ENCODE measurements around the gene SNRK.

Gene SNRK

DNA sequence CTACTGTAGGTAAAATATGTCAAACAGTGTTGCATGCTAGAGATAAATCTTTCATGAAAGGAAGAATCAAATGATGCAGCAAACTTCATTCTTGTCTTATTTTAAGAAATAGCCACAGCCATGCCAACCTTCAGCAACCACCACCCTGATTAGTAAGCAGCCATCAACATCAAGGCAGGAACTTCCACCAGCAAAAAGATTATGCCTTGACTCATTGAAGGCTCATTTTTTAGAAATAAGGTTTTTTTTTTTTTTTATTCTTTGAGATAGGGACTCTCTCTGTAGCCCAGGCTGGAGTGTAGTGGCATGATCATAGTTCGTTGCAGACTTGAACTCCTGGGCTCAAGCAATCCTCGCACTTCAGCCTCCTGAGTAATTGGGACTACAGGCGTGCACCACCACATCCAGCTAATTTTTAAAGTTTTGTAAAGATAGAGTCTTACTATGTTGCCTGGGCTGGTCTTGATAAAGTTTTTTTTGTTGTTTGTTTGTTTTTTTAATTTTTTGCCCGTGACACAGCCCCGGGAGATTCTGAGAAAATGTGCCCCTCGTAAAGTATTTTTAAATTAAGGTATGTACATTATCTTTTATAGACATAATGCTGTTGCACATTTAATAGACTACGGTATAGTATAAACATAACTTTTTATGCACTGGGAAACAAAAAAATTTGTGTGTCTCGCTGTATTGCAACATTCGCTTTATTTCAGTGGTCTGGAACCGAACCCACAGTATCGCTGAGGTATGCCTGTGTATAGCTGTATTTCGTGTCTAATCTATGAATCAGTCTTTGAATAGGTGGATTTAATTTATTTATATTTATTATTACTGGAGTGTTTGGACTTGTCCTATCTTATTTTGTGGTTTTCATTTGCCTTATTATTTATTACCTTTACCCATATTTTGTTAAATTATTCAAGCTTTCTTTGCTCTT lies 23.3 kb downstream of the SNRK start:
- no peak for DNase-seq (ENCODE audit: low read depth)

DNA sequence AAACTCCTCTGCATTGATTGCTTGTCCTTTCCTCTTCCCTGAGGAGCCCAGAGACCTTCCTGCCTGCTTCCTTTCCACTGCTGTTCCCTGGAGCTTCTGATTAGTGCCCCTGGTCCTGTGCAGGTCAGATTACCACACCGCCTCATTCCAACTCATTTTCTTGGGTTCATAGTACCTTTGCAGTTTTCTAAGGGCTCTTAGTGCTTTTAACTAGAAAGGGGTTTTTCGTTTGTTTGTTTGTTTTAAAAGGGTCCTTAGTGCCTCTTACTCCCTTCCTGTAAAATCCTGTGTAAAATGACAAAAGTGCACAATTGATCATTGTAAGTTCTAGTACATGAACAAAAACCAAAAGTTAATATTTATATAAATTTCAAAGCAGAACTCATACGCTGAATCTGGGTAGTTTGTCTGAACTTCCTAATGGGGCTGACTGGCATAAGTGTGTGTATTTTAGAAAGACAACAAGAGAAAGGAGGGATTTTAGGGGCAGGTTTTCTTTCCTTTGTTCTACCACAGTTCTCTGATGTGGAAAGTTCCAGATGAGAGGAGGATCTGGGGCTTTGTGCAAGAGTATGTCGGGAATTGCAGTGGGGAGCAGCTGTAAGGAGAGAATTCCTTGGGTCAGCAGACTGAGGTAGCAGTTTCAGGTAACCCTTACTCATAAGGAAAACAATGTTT lies 30.6 kb downstream of the SNRK start:
- no peak for DNase-seq (ENCODE audit: low read depth)

DNA sequence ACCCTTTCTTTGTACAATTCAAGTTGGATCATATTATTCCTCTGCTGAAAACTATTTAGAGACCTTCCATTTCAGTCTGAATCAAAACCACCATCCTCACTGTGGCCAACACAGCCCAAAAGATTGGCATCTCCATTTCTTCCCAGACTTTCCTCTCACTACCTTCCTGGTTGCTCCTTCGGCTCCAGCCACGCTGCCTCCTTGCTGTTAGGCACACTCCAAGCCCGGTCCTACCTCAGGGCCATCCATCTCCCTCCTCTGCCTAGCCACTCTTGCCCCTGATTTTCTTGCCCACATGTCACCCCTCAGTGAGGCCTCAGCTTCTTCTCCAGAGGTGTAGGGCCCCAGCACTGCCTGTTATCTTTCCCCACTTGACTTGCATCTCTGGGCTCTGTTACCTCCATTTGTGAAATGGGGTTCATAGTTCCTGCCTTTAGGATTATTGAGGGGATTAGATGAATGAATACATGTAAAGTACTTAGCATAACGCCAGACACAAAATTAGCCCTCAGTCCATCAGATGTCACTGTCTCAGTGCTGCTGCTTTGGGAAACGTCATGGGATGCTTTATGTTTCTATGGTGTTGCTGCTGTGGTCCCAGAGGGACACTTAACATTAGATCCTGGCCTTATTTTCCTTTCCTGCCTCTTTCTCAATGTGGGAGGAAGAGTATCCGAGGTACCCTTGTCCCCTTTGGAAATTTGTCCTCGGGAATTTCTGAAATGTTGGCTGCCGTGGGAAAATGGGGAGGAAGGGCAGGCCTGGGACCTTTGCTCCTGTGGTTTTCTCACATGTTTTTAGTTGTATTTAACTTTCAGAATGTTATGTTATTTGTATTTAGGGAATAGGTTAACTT lies 31.3 kb downstream of the SNRK start:
- no peak for DNase-seq (ENCODE audit: low read depth)

DNA sequence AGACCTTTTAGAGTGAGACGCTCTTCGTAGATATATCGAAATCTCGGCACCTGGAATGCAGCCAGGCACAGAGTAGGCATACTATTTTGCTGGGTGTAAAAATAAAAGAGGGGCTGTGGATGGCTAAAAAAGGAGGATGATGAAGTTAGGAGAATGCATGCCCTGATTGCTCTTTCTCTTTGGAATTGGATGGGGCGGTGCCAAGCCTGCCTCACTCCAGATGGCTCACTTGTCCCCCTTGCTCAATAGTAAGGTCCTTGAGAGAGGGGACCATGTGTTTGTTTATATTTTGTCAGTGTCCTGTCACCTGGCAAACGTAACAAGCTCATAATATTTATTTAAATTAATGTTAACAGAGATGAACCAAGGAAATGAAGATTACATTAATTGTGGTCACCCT lies 33.0 kb downstream of the SNRK start:
- no peak for DNase-seq (ENCODE audit: low read depth)

DNA sequence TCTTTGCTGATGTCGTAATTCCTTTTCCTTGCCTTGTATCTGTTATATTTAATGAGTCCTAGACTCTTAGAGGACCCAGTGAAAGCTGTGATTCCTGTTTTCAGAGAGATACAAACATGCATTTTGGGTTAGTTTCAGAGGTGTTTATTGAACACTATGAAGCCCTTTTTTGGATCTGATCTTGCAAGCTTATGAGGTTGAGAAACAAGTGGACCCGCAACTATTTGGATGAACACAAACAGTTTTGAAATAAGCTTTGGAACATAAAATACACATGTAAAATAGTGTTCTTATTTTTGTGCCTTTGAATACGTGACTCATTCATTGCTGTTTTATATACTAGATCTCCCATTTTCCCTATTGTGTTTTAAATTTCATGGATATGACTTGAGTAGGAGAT lies 33.5 kb downstream of the SNRK start:
- no peak for DNase-seq (ENCODE audit: low read depth)

DNA sequence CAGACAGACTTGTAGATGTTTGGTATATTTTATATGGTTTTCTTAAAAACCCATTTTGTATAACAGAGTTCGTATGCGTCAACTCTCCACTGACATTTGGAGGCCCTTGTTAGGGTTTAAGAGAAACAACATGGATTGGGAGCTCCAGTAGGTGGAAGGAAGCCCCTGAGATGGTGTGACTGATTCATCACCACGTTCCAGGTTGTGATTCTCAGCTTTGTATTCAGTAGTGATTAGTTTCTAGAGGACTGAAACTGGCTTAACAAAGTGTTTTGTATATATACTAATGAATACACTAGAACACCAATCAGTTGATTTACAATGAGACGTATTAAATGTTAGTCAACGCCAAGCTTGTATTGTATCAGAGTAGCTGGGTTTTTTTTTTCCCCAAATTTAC lies 33.9 kb downstream of the SNRK start:
- no peak for DNase-seq (ENCODE audit: low read depth)

DNA sequence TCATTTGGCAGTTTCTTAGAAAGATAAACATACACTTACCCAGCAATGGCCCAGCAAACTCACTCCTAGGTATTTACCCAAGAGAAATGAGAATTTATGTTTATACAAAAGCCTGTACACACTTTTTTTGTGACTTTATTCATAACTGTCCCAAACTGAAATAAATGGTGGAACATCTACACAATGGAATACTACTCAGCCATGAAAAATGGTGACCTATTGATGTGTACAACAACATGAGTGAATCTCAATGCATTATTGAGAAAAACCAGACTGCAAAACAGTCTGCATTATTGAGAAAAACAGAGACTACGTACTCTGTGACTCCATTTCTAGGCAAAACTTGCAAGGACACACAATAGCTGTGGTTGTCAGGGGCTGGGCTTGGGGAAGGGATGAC lies 37.2 kb downstream of the SNRK start:
- no peak for DNase-seq (ENCODE audit: low read depth)

DNA sequence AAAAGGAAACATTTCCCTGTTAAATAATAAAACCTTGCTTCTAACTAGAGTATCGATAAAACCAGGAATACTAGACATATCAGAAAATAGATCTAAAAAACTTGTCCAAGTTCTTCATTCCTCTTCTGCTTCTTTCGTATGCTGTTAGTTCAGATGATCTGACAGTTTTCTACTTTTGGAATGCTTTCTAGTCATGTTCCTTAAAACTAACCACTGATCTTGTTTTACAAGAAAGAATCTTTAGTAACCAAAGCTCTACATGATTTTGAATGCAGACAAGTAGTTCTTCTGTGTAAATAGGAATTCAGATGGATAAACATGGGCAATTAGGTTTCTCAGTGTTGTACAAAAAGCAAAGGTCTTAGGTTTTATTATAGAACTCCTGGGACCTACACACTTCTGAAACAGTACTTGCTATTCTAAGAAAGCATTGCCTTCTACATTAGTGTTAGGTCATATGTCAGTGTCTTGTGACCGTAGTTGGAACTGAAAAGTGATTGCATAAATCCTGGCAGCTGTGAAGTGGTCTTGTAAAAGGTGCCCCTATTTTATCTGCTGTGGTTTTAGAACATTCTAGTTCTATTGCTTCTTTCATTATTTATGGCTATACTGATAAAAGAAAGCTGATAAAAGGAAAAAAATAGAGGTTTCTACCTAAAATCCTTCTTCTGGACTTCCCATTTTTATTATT lies 40.7 kb downstream of the SNRK start:
- no peak for DNase-seq (ENCODE audit: low read depth)

DNA sequence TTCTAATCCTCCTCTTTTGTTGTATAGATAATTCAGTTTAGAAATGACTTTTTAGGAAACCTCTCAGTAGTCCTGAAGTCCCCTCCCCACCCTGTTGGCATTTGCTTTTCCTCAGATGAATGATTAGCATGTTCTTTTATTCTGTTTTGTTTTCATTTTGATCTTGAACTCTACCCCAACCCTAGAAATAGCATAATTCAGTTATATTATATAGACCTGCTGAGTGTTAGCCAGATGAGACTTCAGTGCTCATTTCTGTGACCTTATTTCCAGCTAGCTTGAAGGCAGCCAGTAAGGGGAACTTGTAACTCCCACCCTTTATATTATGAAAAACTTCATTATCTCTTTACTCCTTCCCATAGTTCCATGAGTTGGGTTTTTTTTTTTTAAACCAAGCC lies 41.2 kb downstream of the SNRK start:
- no peak for DNase-seq (ENCODE audit: low read depth)

DNA sequence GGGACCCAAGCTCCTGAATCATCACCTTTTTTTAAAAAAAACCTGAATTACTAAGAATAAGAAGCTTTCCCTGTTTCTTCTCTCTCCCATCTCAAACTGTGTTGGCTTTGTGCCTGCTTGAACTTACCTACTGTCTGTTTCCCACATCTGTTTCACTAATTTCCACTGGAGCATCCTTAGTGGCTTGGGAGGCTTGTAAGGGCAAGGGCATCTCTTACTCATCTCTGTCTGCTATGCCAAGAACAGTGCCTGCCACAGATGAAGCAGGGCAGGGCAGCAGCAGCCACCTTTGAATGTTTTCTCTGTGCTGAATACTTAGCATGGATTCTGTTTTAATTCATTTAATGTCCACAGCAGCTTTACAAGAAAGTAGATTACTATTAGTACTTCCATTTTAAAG lies 42.3 kb downstream of the SNRK start:
- DNase-seq (ENCODE audit: low read depth), result no peak

DNA sequence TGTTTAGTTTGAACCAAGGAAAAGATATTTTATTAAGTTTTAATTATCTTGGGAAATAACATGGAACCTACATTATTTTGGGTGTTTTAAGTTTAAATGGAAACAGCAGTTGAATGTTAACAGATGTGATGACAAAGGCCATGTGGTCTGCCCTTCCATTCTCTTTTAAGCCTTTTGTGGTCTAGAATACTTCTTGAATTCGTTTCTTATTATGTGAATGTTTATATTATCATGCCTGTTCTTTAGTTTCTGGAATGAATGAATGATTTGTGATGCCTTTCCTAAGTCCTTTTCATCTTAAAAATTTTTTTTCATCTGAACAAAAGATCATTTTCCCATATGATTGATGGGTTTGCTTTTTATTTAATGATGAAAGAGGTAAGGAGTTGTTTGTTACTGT lies 44.6 kb downstream of the SNRK start:
- DNase-seq (ENCODE audit: low read depth), result no peak

DNA sequence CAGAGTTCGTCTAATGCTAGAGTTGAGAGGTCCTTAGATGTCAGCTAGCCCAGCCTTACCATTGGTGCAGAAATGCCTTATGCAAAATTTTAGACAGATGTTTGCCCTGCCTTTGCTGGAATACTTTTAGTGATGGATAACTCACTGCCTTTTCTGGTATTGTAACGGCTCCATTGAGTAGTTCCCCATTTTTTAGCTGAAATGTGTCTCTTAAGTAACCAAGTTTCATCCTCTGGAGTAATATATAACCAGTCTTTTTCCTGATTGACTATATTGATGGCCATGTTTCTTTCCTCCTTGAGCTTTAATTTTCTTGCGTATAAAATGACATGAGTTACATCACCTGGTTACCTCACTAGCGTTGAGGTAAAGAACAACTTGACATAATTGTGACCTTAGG lies 45.0 kb downstream of the SNRK start:
- no peak for DNase-seq (ENCODE audit: low read depth)

DNA sequence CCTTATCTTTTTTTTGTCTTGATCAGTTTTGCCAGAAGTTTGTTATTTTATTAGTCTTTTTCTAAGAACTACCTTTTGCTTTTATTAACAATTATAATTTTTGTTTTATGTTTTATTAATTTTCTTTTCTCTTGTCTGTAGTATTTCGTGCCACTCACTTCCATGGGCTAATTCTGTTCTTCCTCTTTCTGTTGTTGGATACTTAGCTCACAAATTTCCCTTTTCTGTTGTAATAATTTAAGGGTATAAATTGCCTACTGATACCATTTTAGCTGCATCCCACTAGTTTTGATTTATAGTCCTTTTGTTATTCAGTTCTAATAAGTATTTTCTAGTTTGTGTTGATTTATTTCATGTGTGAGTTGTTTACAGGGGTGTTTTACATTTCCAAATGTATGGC lies 48.6 kb downstream of the SNRK start:
- no peak for DNase-seq (ENCODE audit: low read depth)

DNA sequence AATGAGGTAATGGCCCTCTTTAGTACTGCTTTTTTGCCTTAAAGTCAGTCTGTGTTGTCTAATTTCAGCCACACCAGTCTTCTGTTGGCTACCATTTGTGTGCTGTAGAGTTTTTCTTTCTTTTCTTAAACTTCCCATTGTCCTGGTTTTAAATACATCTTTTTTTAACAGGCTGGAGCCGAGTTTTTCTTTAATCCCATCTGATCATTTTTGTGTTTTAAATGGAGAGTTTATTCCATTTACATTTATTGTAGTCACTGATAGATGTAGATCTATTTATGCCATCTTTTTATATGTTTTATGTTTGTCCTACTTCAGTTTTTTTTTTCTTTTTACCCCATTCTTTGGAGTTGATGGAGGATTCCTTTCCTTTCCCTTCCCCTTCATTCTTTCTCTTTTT lies 49.5 kb downstream of the SNRK start:
- DNase-seq (ENCODE audit: low read depth), result no peak

DNA sequence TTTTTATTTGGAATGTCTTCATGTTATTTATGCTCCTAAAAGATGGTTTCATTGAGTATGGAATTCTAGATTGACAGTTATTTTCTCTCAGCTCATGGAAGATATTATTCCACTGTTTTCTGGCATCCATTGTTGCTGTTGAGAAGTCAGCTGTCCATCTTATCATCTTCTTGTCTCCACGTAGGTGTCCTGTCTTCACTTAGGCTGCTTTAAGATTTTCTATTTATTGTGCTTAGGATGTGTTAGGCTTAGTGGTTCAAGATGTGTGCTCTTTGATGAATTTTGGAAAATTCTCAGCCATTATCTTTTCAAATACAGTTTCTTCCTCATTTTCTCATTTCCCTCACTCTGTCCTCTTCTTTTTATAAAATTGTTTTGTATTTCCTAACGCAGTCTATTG lies 52.0 kb downstream of the SNRK start:
- DNase-seq (ENCODE audit: low read depth), result no peak

DNA sequence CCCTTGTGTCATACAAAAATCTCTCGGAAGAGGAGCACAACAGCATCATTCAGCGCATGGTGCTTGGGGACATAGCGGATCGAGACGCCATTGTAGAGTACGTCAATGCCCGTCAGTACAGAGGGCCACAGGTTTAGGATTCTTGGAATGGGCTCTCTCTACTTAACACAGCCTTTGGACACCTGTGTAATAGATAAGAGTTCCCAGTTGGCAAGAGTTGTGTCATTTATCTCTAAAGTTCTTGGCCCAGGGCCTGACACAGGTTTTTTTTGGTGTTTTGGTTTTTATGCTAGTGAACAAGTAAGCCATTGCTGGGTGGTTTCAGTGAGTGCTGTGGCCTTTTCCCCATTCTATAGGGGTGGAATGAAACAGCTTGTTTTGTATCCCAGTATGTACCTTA lies 54.1 kb downstream of the SNRK start:
- no peak for DNase-seq (ENCODE audit: low read depth)

DNA sequence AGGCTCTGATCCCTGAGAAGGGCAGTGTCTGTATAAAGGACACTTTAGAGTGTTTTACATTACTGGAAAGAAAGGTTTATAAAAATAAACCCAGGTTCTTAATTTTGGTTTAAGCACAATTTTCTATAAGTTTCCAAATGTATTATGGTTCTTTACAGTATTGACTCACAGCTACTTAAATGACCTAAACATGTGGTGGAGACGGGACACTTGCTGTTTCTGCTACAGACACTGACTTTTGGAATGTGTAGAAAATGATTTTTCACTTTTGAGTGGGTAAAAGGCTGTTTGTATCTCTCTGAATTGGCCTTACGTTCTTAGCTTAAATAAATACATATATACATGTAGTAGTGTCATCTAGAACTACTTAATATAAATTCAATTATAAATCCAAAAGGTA lies 55.4 kb downstream of the SNRK start:
- no peak for DNase-seq (ENCODE audit: low read depth)

DNA sequence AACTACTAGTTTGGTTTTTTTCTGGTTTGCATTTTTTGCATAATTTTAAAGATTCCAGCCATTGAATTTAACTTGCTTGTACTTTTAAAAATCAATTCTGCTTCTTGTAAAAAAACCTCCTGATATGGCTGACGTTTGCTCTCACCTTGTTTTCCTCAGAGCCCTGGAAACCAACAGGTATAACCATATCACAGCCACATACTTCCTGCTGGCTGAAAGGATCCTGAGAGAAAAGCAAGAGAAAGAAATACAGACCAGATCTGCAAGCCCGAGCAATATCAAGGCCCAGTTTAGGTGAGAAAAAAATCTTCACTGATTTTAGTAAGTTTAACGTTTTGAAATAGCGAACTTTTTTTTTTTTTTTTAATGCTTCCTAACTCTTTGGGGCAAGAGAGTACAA lies 56.8 kb downstream of the SNRK start:
- no peak for DNase-seq (ENCODE audit: low read depth)

DNA sequence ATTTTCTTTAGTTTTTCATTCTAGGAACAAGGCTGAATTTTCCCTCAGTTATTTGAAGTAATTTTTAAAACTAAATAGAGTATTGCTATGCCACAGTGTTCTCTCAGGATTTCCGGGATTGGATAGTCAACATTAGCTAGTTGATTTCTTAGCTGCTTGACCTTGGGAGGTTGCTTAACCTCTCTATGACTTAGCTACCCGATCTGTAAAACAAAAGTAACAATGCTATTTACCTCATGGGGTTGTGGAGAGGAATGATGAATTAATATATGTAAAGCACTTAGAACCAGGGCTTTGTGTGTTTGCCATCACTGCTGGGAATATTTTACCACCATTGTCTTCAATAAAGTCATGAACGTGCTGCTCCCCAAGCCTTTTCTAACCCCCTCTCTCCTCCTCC lies 57.5 kb downstream of the SNRK start:
- DNase-seq (ENCODE audit: low read depth), result no peak

DNA sequence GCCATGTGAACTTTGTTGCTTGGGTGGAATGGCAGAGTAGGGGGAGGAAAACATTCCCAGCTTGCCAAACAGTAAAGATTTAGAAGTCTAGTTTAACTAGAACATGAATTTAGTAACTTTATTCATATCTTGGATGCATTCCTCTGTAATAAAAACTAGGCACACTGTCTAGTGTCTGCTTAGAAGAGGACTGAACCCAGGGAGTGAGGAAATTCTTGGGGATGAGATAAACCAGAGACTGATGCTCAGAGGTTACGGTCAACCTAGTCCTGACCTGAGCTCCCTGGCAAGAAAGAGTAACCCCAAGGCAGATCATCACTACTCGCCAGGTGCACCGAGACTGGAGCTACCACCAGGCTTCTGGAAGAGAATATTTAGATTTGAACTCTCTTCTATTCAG lies 58.2 kb downstream of the SNRK start:
- DNase-seq (ENCODE audit: low read depth), result no peak

DNA sequence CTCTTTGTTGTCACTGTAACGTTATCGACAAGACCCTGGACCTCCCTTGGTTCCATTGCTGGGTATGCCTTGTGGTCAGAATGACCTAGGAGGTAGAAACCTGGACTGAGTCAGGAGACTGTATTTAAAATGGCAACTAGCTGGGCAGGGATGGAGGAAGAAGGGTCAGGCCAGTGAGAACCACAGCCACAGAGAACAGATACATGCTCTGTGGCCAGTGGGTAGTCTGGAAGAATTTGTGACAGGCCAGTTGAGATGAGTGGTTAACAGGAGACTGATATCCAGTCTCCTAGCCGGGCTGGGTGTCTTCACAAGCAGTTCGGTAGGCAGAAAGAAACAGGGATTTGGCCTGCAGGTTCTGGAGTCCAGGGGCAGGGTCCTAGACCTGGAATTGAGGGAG lies 58.9 kb downstream of the SNRK start:
- no peak for DNase-seq (ENCODE audit: low read depth)

DNA sequence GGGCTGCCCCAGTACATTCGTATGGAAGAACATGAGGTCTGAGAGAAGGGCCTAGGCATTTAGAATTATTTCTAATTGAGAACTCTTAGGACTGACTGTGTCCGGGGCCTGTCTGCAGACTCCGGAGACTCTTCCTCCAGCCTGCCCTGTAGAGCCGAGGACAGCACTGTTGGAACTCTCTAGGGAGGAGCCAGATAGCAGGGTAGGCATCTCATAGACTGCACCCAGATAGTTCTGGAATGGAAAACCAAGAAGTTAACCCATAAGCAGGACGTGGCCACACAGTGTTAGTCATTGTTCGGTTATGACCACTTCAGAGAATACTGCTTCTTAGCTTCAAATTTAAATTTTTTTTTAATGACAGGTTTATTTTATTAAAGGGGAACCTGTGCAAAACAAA lies 59.5 kb downstream of the SNRK start:
- no peak for DNase-seq (ENCODE audit: low read depth)

All from activated T-cell treated with anti-CD3 and anti-CD28 coated beads for 48 hours (primary cell).